GM19099 (cell line): Measurements from ENCODE around the gene AK1.

Source experiments
- POLR2A ChIP-seq: IDR thresholded peaks from 3 replicates; pipeline ENCODE4 v1.6.1; 2011; ENCODE audit warnings: low read depth; ENCODE audit not compliant: insufficient read length; ENCODE audit errors: extremely low read depth

AK1 gene

DNA sequence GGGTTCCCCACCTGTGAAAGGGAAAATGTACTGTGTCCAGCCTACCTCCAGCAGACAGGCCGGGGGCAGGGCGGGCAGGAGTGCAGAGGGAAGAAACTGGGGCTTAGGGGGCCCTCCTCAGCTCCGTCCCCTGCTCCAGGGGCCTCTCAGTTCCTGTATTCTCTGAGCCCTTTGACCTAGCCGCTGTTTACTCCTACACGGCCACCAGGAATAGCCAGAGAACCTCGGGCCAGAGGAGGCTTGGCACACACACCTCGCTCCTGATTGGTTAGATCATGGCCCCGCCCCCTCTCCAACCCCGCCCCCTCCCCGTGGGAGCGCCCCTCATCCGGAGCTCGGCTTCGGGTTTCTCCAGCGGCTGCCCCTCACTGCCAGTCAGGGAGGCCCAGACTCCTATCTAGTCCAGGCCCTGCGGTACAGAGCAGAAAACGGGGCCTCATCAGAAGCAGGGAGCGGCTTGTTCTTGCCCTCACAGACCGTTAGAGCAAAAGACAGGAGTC is 19.8 kb upstream of the AK1 start:
- TF ChIP-seq POLR2A: no peak

DNA sequence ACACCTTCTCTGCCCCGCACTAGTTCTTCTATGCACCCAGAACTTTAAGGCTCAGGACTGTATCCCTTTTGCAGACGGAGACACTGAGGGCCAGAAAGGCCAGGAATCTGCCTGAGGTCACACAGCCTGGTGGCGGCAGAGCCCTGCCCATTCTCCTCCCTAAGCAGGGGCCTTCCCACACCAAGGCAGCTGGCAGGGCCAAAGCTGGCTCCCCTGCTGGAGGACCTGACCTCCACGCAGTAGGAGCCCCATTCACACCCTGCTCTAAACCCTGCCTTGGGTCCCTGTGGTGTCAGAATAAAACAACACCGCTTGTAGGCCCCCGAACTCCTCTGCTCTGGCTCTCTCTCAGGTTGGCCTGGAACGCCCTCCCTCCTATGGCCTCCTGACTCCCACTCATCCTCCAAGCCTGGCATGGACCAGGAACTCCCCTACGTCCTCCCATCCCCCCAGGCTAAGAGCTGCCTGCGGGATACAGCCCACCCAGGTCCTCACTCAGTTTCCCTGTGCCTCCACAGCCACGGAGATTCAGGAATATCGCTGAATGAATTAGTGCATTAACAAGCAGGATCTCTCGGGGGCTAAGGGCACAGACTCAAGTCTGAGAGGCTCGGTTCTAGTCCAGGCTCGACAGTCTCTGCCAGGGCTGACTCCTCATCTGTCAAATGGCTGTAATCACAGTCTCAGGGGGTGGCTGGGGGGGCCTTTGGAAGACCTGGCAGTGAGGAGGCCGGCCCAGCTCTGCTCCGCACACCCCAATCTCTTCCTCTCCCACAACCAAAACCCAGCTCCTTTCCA is 19.1 kb upstream of the AK1 start:
- TF ChIP-seq POLR2A: no peak

DNA sequence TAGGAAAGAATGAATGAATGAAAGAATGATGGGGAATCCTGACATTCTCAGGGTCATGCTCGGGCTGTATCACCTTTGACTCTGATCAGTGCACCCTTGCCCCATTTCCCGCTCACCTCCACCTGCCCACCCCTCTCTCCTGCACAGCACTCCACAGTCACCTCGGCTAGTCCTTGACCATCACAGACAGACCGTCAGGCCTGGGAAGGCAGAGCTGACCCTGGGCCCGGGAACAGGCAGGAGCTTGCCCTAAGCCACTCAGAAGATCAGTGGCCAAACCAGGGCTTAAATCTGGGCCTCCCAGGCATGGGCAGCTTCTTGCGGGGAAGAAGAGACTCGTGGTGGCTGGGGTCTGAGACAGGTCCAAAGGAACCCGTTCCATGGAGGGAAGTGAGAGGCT is 18.3 kb upstream of the AK1 start:
- no peak for TF ChIP-seq POLR2A

GRCh38 chr9:127893392-127893791 is 15.9 kb upstream of the AK1 start:
- TF ChIP-seq POLR2A: no peak

GRCh38 chr9:127892831-127893230 is 15.4 kb upstream of the AK1 start:
- TF ChIP-seq POLR2A: no peak

DNA sequence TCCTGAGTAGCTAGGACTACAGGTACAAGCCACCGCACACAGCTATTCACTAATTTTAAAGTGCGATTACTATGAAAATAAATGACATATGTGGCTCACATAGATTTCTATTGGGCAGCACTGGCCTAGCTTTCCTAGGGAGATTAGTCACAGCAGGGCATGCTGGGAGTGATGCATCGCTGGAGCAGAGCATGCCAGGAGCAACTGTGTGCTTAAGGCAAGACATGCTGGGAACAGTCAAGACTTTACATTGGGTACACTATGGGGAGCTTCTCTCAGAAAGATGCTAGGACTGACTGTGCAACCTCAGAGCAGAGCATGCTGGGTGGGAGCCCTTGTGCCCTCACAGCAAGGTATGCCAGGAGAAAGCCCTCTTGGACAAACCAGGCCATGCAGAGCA is 12.6 kb upstream of the AK1 start:
- TF ChIP-seq POLR2A: no peak

DNA sequence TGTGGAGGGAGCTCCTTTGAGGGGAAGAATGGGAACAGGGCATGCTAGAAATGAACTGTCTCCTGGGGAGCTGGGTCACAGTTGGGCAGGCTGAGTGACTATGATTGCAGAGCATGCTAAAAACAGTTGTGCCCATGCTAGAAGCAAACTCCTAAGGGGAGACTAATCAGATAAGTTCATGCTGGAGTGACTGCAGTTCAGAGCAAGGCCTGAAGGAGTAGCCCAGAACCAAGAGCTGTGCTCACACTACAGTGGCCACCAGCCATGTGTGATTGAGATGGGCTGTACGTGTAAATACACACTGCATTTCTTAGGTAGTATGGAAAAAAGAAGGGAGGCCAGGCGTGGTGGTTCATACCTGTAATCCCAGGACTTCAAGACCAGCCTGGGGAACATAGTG is 10.3 kb upstream of the AK1 start:
- no peak for TF ChIP-seq POLR2A

DNA sequence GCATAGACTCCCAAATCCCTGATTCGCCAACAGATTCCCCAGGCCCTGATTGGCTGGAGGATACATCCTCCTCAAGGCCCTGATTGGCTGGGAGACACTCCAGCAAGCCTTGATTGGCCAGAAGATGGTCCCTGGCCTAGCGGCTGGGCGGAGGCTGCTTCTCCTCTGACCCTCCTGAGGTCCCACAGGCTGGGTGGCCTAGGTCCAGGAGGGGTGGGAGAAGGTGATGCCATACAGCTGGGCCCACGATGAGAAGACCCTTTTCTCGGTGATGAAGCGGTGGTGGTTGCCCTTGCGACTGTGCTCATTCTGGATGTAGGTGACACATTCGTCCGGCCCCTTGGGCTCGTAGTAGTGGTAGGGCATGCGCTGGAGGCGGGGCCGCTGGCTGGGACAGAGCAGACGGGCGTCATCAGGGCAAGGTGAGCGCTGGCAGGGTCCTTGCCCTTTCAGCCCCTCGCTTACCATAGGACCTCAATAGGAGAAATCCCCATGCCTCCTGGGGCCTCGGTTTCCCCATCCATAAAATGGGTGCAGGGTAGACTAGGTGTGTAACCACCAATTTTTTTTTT is 9.0 kb upstream of the AK1 start:
- TF ChIP-seq POLR2A: no peak

GRCh38 chr9:127885508-127886281 is 8.2 kb upstream of the AK1 start:
- no peak for TF ChIP-seq POLR2A

- TF ChIP-seq POLR2A: no peak
These were observed 7.6 kb upstream of the AK1 start for GRCh38 chr9:127884976-127885490.

DNA sequence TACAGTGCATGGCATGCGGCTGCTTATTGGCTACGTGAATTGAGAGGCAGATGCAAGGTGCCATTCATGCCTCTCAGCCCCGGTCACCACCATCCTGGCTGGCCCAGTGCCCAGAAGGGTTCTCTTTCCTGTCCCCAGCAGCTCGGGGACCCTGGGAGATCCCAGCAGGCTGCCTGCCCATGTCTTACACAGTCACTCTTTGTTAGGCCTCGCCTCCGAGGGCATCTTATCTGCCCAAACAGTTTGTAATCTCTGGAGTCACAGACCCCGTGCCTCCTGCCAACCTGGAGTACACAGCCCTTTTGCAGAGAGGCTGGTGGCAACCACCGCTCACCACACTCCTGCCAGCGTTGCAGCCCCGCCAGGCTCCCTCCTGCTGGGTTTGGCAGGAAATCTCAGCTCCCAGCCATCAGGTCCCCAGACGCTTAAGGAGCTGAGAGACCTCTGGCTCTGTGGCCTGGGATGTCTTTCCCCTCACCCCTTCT is 7.0 kb upstream of the AK1 start:
- TF ChIP-seq POLR2A: no peak

- no peak for TF ChIP-seq POLR2A
These were observed 6.5 kb upstream of the AK1 start for GRCh38 chr9:127883959-127884358.

- no peak for TF ChIP-seq POLR2A
These were observed 2.7 kb upstream of the AK1 start for GRCh38 chr9:127880143-127880542.

GRCh38 chr9:127878652-127879390 is 1.3 kb upstream of the AK1 start:
- no peak for TF ChIP-seq POLR2A
